Measurements from ENCODE around the gene FAM149A.

DNA sequence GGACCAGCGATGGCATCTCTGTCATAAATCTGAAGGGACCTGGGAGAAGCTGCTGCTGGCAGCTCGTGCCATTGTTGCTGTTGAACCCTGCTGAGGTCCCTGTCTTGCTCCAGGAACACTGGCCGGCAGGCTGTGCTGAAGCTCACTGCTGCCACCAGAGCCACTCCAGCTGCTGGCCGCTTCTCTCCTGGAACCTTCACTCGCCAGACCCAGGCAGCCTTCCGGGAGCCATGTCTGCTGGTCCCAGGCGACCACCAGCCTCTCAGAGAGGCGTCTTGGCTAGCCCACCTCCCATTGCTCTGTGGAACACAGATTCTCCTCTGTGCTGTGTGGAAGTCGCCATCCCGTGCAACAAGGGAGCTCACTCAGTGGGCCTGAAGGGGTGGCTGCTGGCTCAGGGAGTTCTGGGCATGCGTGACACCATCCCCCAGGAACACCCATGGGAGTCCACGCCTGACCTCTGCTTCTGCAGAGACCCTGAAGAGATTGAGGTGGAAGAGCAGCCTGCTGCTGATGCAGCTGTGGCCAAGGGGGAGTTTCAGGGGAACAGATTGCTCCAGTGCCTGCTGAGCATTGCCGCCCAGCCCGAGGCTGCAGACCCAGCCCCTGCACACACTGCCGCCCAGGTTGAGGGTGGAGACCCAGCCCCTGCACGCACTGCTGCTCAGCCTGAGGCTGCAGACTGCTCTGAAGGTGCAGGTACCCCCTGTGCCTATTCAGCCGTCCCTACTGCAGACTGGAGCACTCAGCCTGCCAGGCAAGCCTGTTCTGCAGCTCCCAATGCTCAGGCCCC, 53.7 kb downstream of the FAM149A start:
- no peak for TF ChIP-seq POLR2AphosphoS5 (IDR thresholded peaks at IDR 0.05)
- TF ChIP-seq, protein P1, sequence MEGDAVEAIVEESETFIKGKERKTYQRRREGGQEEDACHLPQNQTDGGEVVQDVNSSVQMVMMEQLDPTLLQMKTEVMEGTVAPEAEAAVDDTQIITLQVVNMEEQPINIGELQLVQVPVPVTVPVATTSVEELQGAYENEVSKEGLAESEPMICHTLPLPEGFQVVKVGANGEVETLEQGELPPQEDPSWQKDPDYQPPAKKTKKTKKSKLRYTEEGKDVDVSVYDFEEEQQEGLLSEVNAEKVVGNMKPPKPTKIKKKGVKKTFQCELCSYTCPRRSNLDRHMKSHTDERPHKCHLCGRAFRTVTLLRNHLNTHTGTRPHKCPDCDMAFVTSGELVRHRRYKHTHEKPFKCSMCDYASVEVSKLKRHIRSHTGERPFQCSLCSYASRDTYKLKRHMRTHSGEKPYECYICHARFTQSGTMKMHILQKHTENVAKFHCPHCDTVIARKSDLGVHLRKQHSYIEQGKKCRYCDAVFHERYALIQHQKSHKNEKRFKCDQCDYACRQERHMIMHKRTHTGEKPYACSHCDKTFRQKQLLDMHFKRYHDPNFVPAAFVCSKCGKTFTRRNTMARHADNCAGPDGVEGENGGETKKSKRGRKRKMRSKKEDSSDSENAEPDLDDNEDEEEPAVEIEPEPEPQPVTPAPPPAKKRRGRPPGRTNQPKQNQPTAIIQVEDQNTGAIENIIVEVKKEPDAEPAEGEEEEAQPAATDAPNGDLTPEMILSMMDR (IDR thresholded peaks at IDR 0.05), result no peak
- no peak for TF ChIP-seq EP300 (IDR thresholded peaks at IDR 0.05)
- TF ChIP-seq POLR2A (IDR thresholded peaks at IDR 0.05), result no peak

Measured in stomach (tissue), 4 donors.